GM06990 (cell line): Measurements from ENCODE around the gene KRTAP2-3.
"Not testable (repeated sequence)": the region's sequence is repeated elsewhere in the genome, so short reads cannot be mapped to it uniquely, and the experiment has no call there.

Source experiments
- DNase-seq: peaks from one replicate; pipeline ENCODE4 v3.0.0-alpha.2; 2011; ENCODE audit not compliant: insufficient read length; ENCODE audit errors: extremely low read depth
- H3K27me3 ChIP-seq: replicated peaks from 2 replicates; pipeline ENCODE4 v1.6.0; 2011; ENCODE audit warnings: low read length; ENCODE audit not compliant: control insufficient read depth, insufficient read depth
- H3K36me3 ChIP-seq: 2 replicates; pipeline ENCODE4 v1.5.1; 2011; ENCODE audit warnings: low read length; ENCODE audit not compliant: control insufficient read depth, insufficient read depth
- H3K4me3 ChIP-seq: replicated peaks from 2 replicates; pipeline ENCODE4 v1.5.1; 2011; ENCODE audit warnings: low read depth, mild to moderate bottlenecking, control low read depth, low read length
- CTCF ChIP-seq: IDR thresholded peaks from 2 replicates; pipeline ENCODE4 v1.5.1; 2011; ENCODE audit warnings: low read length, control low read depth, mild to moderate bottlenecking, inconsistent platforms; ENCODE audit not compliant: insufficient read depth, poor library complexity, severe bottlenecking

Gene KRTAP2-3

DNA sequence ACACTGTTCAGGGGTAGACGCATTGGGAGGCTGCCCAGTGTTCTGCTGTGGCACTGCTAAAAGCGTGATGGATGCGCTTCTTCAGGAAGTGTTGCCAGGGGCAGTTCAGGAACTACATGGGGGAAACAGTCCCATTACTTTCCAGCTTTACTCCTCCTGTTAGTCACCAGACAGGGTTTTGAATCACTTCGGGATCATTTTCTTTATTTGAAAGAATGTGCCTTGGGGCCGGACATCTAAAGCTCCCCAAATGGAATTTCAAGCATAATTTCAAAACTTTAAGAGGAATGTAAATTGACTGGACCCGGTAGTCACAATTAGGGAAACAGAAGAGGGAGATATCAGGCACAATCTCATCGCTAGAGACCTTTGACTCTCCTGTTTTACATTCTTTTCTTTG lies 11.5 kb downstream of the KRTAP2-3 start:
- H3K36me3 ChIP-seq: no peaks in the 10 kb centered on the region
- TF ChIP-seq CTCF: no peak
- no peaks in the 10 kb centered on the region for H3K27me3 ChIP-seq
- no peak overlapping the region for H3K4me3 ChIP-seq
- DNase-seq: no peak

DNA sequence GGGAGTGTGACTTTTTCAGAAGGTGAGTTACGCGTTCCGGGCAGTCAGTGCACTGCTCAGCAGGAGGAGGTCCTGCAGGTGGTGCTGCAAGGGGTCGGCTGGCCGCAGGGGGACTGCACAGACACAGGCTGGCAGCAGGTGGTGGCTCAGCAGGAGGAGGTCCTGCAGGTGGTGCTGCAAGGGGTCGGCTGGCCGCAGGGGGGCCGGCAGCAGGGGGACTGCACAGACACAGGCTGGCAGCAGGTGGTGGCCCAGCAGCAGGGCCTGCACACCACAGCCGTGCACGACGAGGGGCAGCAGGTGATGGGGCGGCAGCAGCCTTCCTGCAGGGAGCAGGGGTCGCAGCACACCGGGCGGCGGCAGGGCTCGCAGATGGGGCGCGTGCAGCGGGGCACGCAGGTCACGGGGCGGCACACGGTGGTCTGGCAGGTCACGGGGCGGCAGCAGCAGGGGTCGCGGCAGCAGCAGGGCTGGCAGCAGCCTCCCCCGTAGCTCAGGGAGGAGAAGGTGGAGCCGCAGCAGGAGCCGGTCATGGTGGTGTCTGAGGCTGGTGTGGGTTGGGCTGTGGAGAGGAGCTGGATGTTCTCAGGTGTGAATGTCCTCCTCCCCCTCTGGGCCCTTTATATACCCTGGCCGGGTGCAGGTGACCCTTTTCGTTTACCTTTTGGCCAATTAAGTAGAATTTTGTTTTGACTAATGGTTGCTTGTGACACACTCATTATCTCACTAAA lies 13.0 kb downstream of the KRTAP2-3 start, which contains the start of gene KRTAP2-1:
TSS of gene KRTAP2-1 (minus strand) at position 582 of the 731 bp plus-strand sequence. CDS start at position 533, 49 bp downstream.
- DNase-seq, H3K27me3 ChIP-seq: not testable (repeated sequence)

GRCh38 chr17:41042953-41043352 lies 17.0 kb downstream of the KRTAP2-3 start:
- DNase-seq: no peak

More for the DNA sequence above, 13.0 kb downstream of the KRTAP2-3 start, which contains the start of gene KRTAP2-1:
- H3K4me3 ChIP-seq, H3K36me3 ChIP-seq: not testable (repeated sequence)

GRCh38 chr17:41040783-41041571 lies 18.9 kb downstream of the KRTAP2-3 start, which contains the start of gene KRTAP1-1:
KRTAP1-1 (minus strand) TSS chr17:41041450; CDS start chr17:41041397, 53 bp downstream.
- not testable (repeated sequence) for DNase-seq, H3K27me3 ChIP-seq, H3K4me3 ChIP-seq, H3K36me3 ChIP-seq

More at GRCh38 chr17:41042953-41043352, 17.0 kb downstream of the KRTAP2-3 start:
- no peaks in the 10 kb centered on the region for H3K36me3 ChIP-seq
- H3K27me3 ChIP-seq: no peaks in the 10 kb centered on the region
- TF ChIP-seq CTCF: no peak
- no peak overlapping the region for H3K4me3 ChIP-seq

- Histone ChIP-seq H3K36me3 (no peaks in the 10 kb centered on the region), H3K27me3 (no peaks in the 10 kb centered on the region), H3K4me3 (no peak overlapping the region)
- no peak for TF ChIP-seq CTCF
- no peak for DNase-seq
Observed at GRCh38 chr17:41037853-41038350, 22.0 kb downstream of the KRTAP2-3 start.

- H3K27me3 ChIP-seq, H3K36me3 ChIP-seq, DNase-seq, H3K4me3 ChIP-seq: not testable (repeated sequence)
Observed at GRCh38 chr17:41034346-41034935, 25.5 kb downstream of the KRTAP2-3 start, which contains the start of gene KRTAP1-3. KRTAP1-3 (minus strand) TSS chr17:41034874; CDS start chr17:41034821, 53 bp downstream.
